Thyroid gland (tissue), 4 donors: ENCODE results near the gene IFT27. TPM values are rescaled to one million over a fixed set of nuclear protein-coding genes. Genes with fewer than 3 reads are reported as not detected.
"Not testable (repeated sequence)": the region's sequence is repeated elsewhere in the genome, so short reads cannot be mapped to it uniquely, and the experiment has no call there.

ENCODE experiments used
- DNase-seq, 2 donors: peaks; one replicate each; pipeline ENCODE4 v3.0.0-alpha.2; 2019
- H3K27ac ChIP-seq, 3 donors: fragments of 200-600 bp; sonication (generic); 1 replicate in 2 of 3; 2 replicates in 1 of 3; pipeline ENCODE4 v1.5.1; 2016 to 2019; ENCODE audit warnings: mild to moderate bottlenecking in 1 of 3, moderate library complexity in 1 of 3
- H3K27me3 ChIP-seq: fragments of 200-600 bp; sonication (generic); one replicate; pipeline ENCODE4 v1.5.1; 2019
- H3K36me3 ChIP-seq, 2 donors: fragments of 200-600 bp; sonication (generic); one replicate each; pipeline ENCODE4 v1.5.1; 2016 to 2019
- H3K4me1 ChIP-seq, 2 donors: fragments of 200-600 bp; sonication (generic); one replicate each; pipeline ENCODE4 v1.5.1; 2017 to 2019
- H3K4me3 ChIP-seq, 3 donors: fragments of 200-600 bp; sonication (generic); replicated peaks in 1 of 3; 1 replicate in 2 of 3; 2 replicates in 1 of 3; pipeline ENCODE4 v1.5.1; 2016; ENCODE audit warnings: mild to moderate bottlenecking in 1 of 3
- H3K9me3 ChIP-seq: fragments of 200-600 bp; sonication (generic); one replicate; pipeline ENCODE4 v1.5.1; 2017
- CTCF ChIP-seq, 6 experiments: fragments of 200-600 bp in 3 of 6; fragments of 450-650 bp in 3 of 6; sonication (generic) in 3 of 6; IDR thresholded peaks; one replicate each; pipeline ENCODE4 v1.5.1; 2016 to 2019; ENCODE audit warnings: antibody characterized with exemption in 6 of 6, mild to moderate bottlenecking in 2 of 6, inconsistent platforms in 1 of 6, moderate library complexity in 1 of 6
- POLR2A ChIP-seq, 2 donors: fragments of 450-650 bp; IDR thresholded peaks; one replicate each; pipeline ENCODE4 v1.6.1; 2017; ENCODE audit warnings: antibody characterized with exemption in 2 of 2, mild to moderate bottlenecking in 2 of 2, moderate library complexity in 1 of 2
- WGBS, 2 donors: methylation state at CpG; one replicate each; pipeline ENCODE4 v1.1.5; 2017; 5-methylcytosine and 5-hydroxymethylcytosine counted together
- intact Hi-C: fragments of 100-400 bp; cut with DNase I; formaldehyde crosslinking; loops from one replicate; pipeline ENCODE4 v1.15.1; 2023
- total RNA-seq, 4 donors: library from RNA; depleted of rRNA; stranded (reverse); fragments of >200 nt; gene quantifications; one replicate each; pipeline ENCODE4 v1.2.3, GENCODE V29; 2016

The IFT27 gene
- total RNA-seq, 4 donors from 2014 or later = 25.1 to 39.2 (median 36.3) TPM

DNA sequence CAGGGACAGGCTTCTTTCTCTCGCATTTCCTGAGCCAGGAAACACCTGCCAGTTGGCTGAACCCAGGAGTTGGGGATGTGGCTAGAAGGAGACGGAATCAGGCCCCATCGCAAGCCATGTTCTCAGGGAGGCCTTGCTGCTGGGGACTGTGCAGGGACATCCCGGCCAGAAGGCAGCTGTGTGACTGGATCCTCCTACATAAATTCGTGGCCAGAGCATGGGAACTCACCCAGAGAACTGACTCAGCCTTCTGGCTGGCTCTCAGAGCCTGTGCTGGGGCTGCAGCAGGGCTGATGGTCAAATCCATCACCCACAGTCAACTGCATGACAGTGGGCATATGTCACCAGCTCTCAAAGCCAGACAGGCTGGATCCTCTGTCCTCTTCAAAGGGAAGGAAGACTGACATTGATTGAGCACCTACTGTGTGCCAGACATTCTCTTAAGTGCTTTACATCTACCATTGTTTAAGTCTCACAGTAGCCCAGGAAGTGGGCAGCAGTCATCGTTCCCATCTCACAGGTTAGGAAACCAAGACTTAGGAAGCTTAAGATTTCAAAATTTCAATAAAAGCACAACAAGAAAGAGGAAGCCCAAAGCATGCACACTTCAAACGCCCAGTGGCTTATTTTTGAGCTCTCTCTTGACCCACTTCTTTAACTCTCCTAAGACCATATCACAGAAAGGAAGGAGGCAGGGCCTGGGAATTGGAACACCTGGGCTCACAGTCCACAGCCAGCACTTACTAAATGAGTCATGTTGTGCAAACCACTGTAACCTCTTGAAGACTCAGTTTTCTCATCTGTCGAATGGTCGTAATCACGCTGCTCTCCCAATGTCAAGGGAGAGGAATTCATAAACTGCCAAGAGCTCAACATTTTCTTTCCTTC, 41.5 kb downstream of the IFT27 start:
- intact Hi-C loops = no loop called here
- no peaks in the 10 kb centered on the region for H3K27me3 ChIP-seq
- no peak overlapping the region for H3K27ac ChIP-seq
- 62 to 80% methylated on average over 7 to 8 of the region's 10 CpGs for WGBS, 2 donors
- TF ChIP-seq CTCF (IDR thresholded peaks at IDR 0.05) = no peak
- TF ChIP-seq POLR2A (IDR thresholded peaks at IDR 0.05) = no peak
- H3K36me3 ChIP-seq = no peaks in the 10 kb centered on the region
- H3K4me3 ChIP-seq = no peak overlapping the region
- DNase-seq = no peak
- H3K9me3 ChIP-seq = no peaks in the 10 kb centered on the region
- H3K4me1 ChIP-seq = no peaks in the 10 kb centered on the region

GRCh38 chr22:36733271-36733670, 42.6 kb downstream of the IFT27 start:
- intact Hi-C loops = no loop called here
- Histone ChIP-seq H3K4me3 (no peak overlapping the region), H3K36me3 (no peaks in the 10 kb centered on the region), H3K9me3 (no peaks in the 10 kb centered on the region), H3K4me1 (no peaks in the 10 kb centered on the region), H3K27ac (no peak overlapping the region), H3K27me3 (no peaks in the 10 kb centered on the region)
- no peak for DNase-seq
- WGBS, 2 donors = 71 to 82% methylated on average over 3 of the region's 3 CpGs
- TF ChIP-seq POLR2A (IDR thresholded peaks at IDR 0.05) = no peak

DNA sequence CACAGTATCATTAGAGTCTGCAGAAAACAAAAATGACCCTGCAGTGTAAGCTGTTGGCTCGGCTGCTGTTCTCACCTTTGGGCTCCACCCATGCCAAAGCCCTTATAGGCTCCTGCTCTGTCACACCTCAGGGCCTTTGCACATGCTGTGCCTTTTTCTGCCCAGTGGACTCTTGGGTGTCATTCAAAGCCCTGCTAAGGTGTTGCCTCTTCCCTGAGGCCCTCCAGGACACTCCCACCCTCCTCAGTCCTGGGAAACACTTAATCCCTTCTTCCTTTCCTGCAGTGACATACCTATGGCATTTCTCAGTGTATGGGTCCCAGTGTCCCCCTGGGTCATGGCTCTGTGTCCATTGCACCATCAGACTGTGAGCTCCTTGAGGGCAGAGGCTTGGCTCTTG, 43.3 kb downstream of the IFT27 start:
- DNase-seq = no peak
- Histone ChIP-seq H3K27ac (no peak overlapping the region), H3K9me3 (no peaks in the 10 kb centered on the region), H3K4me1 (no peaks in the 10 kb centered on the region), H3K36me3 (no peaks in the 10 kb centered on the region), H3K4me3 (no peak overlapping the region), H3K27me3 (no peaks in the 10 kb centered on the region)
- TF ChIP-seq CTCF (IDR thresholded peaks at IDR 0.05) (no peak), POLR2A (IDR thresholded peaks at IDR 0.05) (no peak)
- 60 to 64% methylated on average over 1 of the region's 1 CpG for WGBS, 2 donors
- intact Hi-C loops = no loop called here

DNA sequence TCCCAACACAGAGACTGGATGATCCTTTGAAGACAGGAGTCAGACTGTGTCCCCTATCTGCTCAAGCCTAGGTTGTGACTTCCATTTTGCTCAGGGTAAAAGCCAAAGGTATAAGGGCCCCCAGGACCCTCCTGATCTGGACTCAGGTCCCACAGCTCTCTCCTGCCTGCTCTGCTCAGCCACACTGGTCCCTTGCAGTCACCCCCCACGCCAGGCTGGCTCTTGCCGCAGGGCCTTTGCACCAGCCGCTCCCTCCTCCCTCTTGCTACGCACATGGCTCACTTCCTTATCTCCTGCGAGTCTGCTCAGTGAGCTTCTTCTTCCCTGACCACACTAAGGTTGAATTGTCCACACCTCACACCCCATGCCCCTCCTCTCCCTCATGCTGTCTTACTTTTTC, 44.0 kb downstream of the IFT27 start:
- H3K4me1 ChIP-seq = no peaks in the 10 kb centered on the region
- WGBS, 2 donors = 91 to 92% methylated on average over 5 of the region's 5 CpGs
- H3K27ac ChIP-seq = no peak overlapping the region
- H3K36me3 ChIP-seq = no peaks in the 10 kb centered on the region
- intact Hi-C loops = no loop called here
- H3K4me3 ChIP-seq = no peak overlapping the region
- H3K9me3 ChIP-seq = no peaks in the 10 kb centered on the region
- TF ChIP-seq POLR2A (IDR thresholded peaks at IDR 0.05) (no peak), CTCF (IDR thresholded peaks at IDR 0.05) (no peak)
- H3K27me3 ChIP-seq = no peaks in the 10 kb centered on the region
- no peak for DNase-seq

- H3K36me3 ChIP-seq, H3K9me3 ChIP-seq, H3K27ac ChIP-seq, H3K27me3 ChIP-seq, H3K4me3 ChIP-seq, H3K4me1 ChIP-seq, intact Hi-C loops, DNase-seq: not testable (repeated sequence)
- 85 to 88% methylated on average over 6 of the region's 6 CpGs for WGBS, 2 donors
Observed at GRCh38 chr22:36731321-36731720, 44.6 kb downstream of the IFT27 start.

DNA sequence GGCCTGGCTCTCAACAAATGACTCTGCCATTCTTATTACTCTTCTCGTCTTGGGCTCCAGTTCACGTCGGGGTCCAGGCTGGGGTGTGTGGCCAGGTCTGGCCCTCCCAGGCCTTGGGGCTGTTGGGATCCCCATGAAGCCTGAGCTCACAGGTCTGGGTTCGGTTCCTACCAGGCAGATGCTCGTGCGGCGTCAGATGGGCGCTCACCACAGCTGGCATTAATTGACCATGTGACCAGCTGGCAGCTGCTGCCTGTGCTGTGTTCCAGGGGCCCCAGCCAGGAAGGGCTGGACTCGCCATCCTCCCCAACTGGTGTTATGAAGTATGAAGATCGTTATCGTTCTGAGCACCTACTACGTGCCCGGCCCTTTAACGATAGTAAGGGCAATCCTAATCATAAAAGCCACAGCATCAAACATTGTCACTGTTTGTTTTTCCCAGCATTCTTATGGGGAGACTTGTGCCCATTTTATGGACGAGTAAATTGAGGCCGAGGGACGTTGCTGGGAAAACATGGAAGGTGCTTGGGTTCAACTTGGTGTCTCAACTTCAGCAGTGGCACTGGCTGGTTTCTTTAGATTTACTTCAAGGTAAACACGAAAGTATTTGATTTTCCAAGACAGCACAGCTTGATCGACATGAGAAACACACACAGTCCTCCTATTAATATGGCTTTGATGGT, 45.6 kb downstream of the IFT27 start:
- H3K27ac ChIP-seq = no peak overlapping the region
- intact Hi-C loops = no loop called here
- H3K9me3 ChIP-seq = no peaks in the 10 kb centered on the region
- WGBS, 2 donors = 90 to 94% methylated on average over 18 to 19 of the region's 19 CpGs
- H3K4me1 ChIP-seq = no peaks in the 10 kb centered on the region
- no peak overlapping the region for H3K4me3 ChIP-seq
- no peaks in the 10 kb centered on the region for H3K36me3 ChIP-seq
- no peaks in the 10 kb centered on the region for H3K27me3 ChIP-seq
- no peak for DNase-seq
- TF ChIP-seq CTCF (IDR thresholded peaks at IDR 0.05) = no peak
- TF ChIP-seq POLR2A (IDR thresholded peaks at IDR 0.05) = no peak
